Neural cell (in vitro differentiated cells): ENCODE results near the gene WDR7. TPM values are rescaled to one million over a fixed set of nuclear protein-coding genes. Genes with fewer than 3 reads are reported as not detected.

Experiments
- H2AFZ ChIP-seq: fragments of 200-600, 300-800 bp; sonication (generic), shearing (Covaris generic); 2 replicates; pipeline ENCODE4 v1.6.0; 2014; ENCODE audit warnings: low read depth, mild to moderate bottlenecking, antibody characterized with exemption, low read length, moderate library complexity
- H3F3A ChIP-seq: fragments of 200-600 bp; shearing (Covaris generic); 2 replicates; pipeline ENCODE4 v1.6.1; 2016; ENCODE audit warnings: mild to moderate bottlenecking, moderate library complexity, mixed read lengths, antibody characterized with exemption, low read length; ENCODE audit not compliant: insufficient read depth, poor library complexity, severe bottlenecking
- H3K27ac ChIP-seq: fragments of 200-600, 300-800 bp; sonication (generic), shearing (Covaris generic); 2 replicates; pipeline ENCODE4 v1.5.1; 2014; ENCODE audit warnings: mild to moderate bottlenecking, low read length, moderate library complexity
- H3K27me3 ChIP-seq: fragments of 300-800, 200-600 bp; sonication (generic), shearing (Covaris generic); 2 replicates; pipeline ENCODE4 v1.6.0; 2014; ENCODE audit warnings: mild to moderate bottlenecking, low read depth, low read length, moderate library complexity; ENCODE audit not compliant: insufficient read depth
- H3K36me3 ChIP-seq: fragments of 300-800, 200-600 bp; sonication (generic), shearing (Covaris generic); 2 replicates; pipeline ENCODE4 v1.5.1; 2014; ENCODE audit warnings: mild to moderate bottlenecking, antibody characterized with exemption, low read length, moderate library complexity; ENCODE audit not compliant: insufficient read depth
- H3K4me2 ChIP-seq: fragments of 300-800, 200-600 bp; sonication (generic), shearing (Covaris generic); 2 replicates; pipeline ENCODE4 v1.6.0; 2014; ENCODE audit warnings: mild to moderate bottlenecking, low read length
- H3K4me3 ChIP-seq: fragments of 300-800, 200-600 bp; sonication (generic), shearing (Covaris generic); 2 replicates; pipeline ENCODE4 v1.5.1; 2014; ENCODE audit warnings: mild to moderate bottlenecking, low read length, moderate library complexity
- H3K79me2 ChIP-seq: fragments of 200-600 bp; shearing (Covaris generic); replicated peaks from 2 replicates; pipeline ENCODE4 v1.6.0; 2014; ENCODE audit warnings: mild to moderate bottlenecking, low read length, moderate library complexity; ENCODE audit not compliant: insufficient read depth
- H3K9ac ChIP-seq: fragments of 300-800, 200-600 bp; sonication (generic), shearing (Covaris generic); 2 replicates; pipeline ENCODE4 v1.6.1; 2016; ENCODE audit warnings: mild to moderate bottlenecking, low read length, mixed read lengths
- H3K9me2 ChIP-seq: fragments of 200-600 bp; shearing (Covaris generic); 2 replicates; pipeline ENCODE4 v1.6.1; 2016; ENCODE audit warnings: mild to moderate bottlenecking, low read length, mixed read lengths; ENCODE audit not compliant: insufficient read depth
- H3K9me3 ChIP-seq: fragments of 200-600, 300-800 bp; sonication (generic), shearing (Covaris generic); 2 replicates; pipeline ENCODE4 v1.6.1; 2016; ENCODE audit warnings: mild to moderate bottlenecking, mixed run types, low read length, moderate library complexity, mixed read lengths
- H4K20me1 ChIP-seq: fragments of 200-600 bp; shearing (Covaris generic); 2 replicates; pipeline ENCODE4 v1.6.1; 2016; ENCODE audit warnings: mild to moderate bottlenecking, mixed run types; ENCODE audit not compliant: insufficient read depth
- EP300 ChIP-seq: fragments of 450-650 bp; conservative IDR thresholded peaks from 2 replicates; pipeline ENCODE4 v1.6.1; 2014; ENCODE audit warnings: antibody characterized with exemption, mild to moderate bottlenecking, moderate library complexity; ENCODE audit not compliant: poor library complexity, severe bottlenecking
- EZH2 ChIP-seq: fragments of 200-600, 300-800 bp; shearing (Covaris generic), sonication (generic); IDR thresholded peaks from 2 replicates; pipeline ENCODE4 v1.6.1; 2014; ENCODE audit warnings: antibody characterized with exemption, low read length, borderline replicate concordance, mild to moderate bottlenecking; ENCODE audit not compliant: insufficient read depth, poor library complexity, severe bottlenecking
- MXI1 ChIP-seq: fragments of 450-650 bp; conservative IDR thresholded peaks from 2 replicates; pipeline ENCODE4 v1.6.1; 2014; ENCODE audit warnings: antibody characterized with exemption, mild to moderate bottlenecking; ENCODE audit not compliant: poor library complexity, severe bottlenecking
- POLR2AphosphoS5 ChIP-seq: IDR thresholded peaks from 2 replicates; pipeline ENCODE4 v1.6.1; 2012
- RAD21 ChIP-seq: fragments of 450-650 bp; conservative IDR thresholded peaks from 2 replicates; pipeline ENCODE4 v1.6.1; 2014; ENCODE audit warnings: antibody characterized with exemption, mild to moderate bottlenecking, moderate library complexity
- SMC3 ChIP-seq: fragments of 450-650 bp; conservative IDR thresholded peaks from 2 replicates; pipeline ENCODE4 v1.6.1; 2014; ENCODE audit warnings: antibody characterized with exemption, mild to moderate bottlenecking, moderate library complexity; ENCODE audit not compliant: poor library complexity
- TAF1 ChIP-seq: IDR thresholded peaks from 2 replicates; pipeline ENCODE4 v1.6.1; 2012; ENCODE audit warnings: low read depth
- polyA plus RNA-seq: library from polyadenylated mRNA; depleted of rRNA; stranded (reverse); fragments of >200 nt; gene quantifications from 2 replicates; pipeline ENCODE4 v1.2.3, GENCODE V29; 2014
- TF ChIP-seq, protein P1 (sequence below): IDR thresholded peaks from 2 replicates; pipeline ENCODE4 v1.6.1; 2012; ENCODE audit warnings: borderline replicate concordance
- TF ChIP-seq, protein P2 (sequence below): fragments of 450-650 bp; IDR thresholded peaks from 2 replicates; pipeline ENCODE4 v1.5.1; 2014; ENCODE audit warnings: antibody characterized with exemption, mild to moderate bottlenecking, moderate library complexity; ENCODE audit not compliant: poor library complexity, severe bottlenecking

WDR7 gene
- polyA plus RNA-seq, 1 donor from 2014 or later: 15.1 TPM

DNA sequence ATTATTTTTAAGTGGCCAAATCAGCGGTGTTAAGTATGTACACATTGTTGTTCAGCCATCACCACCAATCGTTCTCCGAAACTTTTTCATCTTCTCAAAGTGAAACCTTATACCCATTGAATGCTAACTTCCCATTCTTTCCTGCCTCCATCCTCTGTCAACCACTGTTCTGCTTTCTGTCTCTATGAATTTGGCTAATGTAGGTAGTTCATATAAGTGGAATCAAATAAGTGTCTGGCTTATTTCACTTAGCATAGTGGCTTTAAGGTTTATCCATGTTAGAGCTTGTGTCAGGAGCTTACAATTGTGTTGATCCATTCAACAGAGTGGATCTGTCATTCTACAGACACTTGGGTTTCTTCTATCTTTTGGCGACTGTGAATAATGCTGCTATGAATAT lies 192.1 kb downstream of the WDR7 start:
- Histone ChIP-seq H3F3A (no peaks in the 10 kb centered on the region), H3K9me2 (no peaks in the 10 kb centered on the region), H3K79me2 (no peaks in the 10 kb centered on the region), H4K20me1 (no peaks in the 10 kb centered on the region), H3K4me2 (no peak overlapping the region), H3K9me3 (no peaks in the 10 kb centered on the region), H3K36me3 (no peaks in the 10 kb centered on the region), H3K4me3 (no peak overlapping the region), H2AFZ (no peak overlapping the region), H3K27ac (no peak overlapping the region), H3K9ac (no peak overlapping the region), H3K27me3 (no peaks in the 10 kb centered on the region)
- TF ChIP-seq POLR2AphosphoS5: no peak
- TF ChIP-seq MXI1: no peak
- no peak for TF ChIP-seq EZH2
- no peak for TF ChIP-seq TAF1
- TF ChIP-seq, protein P1, sequence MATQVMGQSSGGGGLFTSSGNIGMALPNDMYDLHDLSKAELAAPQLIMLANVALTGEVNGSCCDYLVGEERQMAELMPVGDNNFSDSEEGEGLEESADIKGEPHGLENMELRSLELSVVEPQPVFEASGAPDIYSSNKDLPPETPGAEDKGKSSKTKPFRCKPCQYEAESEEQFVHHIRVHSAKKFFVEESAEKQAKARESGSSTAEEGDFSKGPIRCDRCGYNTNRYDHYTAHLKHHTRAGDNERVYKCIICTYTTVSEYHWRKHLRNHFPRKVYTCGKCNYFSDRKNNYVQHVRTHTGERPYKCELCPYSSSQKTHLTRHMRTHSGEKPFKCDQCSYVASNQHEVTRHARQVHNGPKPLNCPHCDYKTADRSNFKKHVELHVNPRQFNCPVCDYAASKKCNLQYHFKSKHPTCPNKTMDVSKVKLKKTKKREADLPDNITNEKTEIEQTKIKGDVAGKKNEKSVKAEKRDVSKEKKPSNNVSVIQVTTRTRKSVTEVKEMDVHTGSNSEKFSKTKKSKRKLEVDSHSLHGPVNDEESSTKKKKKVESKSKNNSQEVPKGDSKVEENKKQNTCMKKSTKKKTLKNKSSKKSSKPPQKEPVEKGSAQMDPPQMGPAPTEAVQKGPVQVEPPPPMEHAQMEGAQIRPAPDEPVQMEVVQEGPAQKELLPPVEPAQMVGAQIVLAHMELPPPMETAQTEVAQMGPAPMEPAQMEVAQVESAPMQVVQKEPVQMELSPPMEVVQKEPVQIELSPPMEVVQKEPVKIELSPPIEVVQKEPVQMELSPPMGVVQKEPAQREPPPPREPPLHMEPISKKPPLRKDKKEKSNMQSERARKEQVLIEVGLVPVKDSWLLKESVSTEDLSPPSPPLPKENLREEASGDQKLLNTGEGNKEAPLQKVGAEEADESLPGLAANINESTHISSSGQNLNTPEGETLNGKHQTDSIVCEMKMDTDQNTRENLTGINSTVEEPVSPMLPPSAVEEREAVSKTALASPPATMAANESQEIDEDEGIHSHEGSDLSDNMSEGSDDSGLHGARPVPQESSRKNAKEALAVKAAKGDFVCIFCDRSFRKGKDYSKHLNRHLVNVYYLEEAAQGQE: no peak
- TF ChIP-seq, protein P2, sequence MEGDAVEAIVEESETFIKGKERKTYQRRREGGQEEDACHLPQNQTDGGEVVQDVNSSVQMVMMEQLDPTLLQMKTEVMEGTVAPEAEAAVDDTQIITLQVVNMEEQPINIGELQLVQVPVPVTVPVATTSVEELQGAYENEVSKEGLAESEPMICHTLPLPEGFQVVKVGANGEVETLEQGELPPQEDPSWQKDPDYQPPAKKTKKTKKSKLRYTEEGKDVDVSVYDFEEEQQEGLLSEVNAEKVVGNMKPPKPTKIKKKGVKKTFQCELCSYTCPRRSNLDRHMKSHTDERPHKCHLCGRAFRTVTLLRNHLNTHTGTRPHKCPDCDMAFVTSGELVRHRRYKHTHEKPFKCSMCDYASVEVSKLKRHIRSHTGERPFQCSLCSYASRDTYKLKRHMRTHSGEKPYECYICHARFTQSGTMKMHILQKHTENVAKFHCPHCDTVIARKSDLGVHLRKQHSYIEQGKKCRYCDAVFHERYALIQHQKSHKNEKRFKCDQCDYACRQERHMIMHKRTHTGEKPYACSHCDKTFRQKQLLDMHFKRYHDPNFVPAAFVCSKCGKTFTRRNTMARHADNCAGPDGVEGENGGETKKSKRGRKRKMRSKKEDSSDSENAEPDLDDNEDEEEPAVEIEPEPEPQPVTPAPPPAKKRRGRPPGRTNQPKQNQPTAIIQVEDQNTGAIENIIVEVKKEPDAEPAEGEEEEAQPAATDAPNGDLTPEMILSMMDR: no peak
- TF ChIP-seq EP300: no peak
- no peak for TF ChIP-seq SMC3
- TF ChIP-seq RAD21: no peak

DNA sequence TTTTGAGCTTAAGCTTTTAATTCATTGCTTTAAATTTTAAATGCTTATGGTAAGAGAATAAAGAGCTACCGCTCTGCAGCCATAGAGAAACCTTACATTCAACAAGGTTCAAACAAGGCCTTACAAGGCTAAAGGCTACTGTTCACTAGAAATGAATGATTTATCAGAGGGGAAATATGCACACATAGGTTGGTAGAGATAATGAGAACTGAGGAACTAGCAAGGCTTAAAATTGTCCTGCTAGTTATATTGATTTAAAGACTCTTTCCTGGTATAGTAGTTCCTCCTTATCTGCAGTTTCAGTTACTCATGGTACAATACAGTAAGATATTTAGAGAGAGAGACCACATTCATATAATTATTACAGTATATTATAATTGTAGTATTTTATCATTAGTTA lies 193.4 kb downstream of the WDR7 start:
- Histone ChIP-seq H3F3A (no peaks in the 10 kb centered on the region), H3K9me3 (no peaks in the 10 kb centered on the region), H3K9ac (no peak overlapping the region), H3K27ac (no peak overlapping the region), H3K9me2 (no peaks in the 10 kb centered on the region), H3K27me3 (no peaks in the 10 kb centered on the region), H2AFZ (no peak overlapping the region), H3K4me2 (no peak overlapping the region), H4K20me1 (no peaks in the 10 kb centered on the region), H3K36me3 (no peaks in the 10 kb centered on the region), H3K4me3 (no peak overlapping the region), H3K79me2 (no peaks in the 10 kb centered on the region)
- no peak for TF ChIP-seq TAF1

DNA sequence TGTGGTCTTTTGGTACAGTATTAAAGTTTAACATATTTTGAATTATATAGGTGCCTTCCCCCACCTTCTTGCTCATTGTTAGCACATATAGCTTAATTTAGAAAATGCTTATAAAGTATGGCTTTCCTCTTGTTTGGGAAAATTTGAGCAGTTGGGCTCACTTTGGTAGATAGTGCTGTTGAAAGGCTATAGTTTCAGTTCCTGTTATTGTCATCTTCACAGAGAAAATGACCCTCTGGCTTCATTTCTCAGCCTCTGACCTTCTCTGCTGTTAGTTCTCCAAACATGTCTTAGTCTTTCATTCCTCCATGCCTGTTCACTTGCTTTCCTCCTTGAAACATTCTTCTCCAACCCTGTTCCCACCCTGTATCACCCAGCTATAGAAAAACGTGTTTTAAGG lies 200.6 kb downstream of the WDR7 start:
- Histone ChIP-seq H4K20me1 (no peaks in the 10 kb centered on the region), H3K9me3 (no peaks in the 10 kb centered on the region), H3K27ac (no peak overlapping the region), H3F3A (no peaks in the 10 kb centered on the region), H2AFZ (no peak overlapping the region), H3K79me2 (no peaks in the 10 kb centered on the region), H3K9ac (no peak overlapping the region), H3K27me3 (peaks cover under 1% of the 10 kb centered on the region), H3K4me2 (no peak overlapping the region), H3K4me3 (no peak overlapping the region), H3K36me3 (no peaks in the 10 kb centered on the region), H3K9me2 (no peaks in the 10 kb centered on the region)
- TF ChIP-seq POLR2AphosphoS5 (no peak), TAF1 (no peak), RAD21 (no peak), EZH2 (no peak), SMC3 (no peak), MXI1 (no peak), EP300 (no peak)
- TF ChIP-seq, protein P1: no peak
- TF ChIP-seq, protein P2: no peak
